GM08714 (cell line): Measurements from ENCODE around the gene PPP1R27.

Source experiments
- H3K4me3 ChIP-seq: fragments of 200-500 bp; sonication (Bioruptor generic); 2 replicates; pipeline ENCODE4 v1.5.1; 2014; ENCODE audit warnings: mild to moderate bottlenecking, low read length, inconsistent platforms
- ZNF274 ChIP-seq: IDR thresholded peaks from 2 replicates; pipeline ENCODE4 v1.6.1; 2012; ENCODE audit warnings: mild to moderate bottlenecking, low read depth, low read length

Gene PPP1R27

DNA sequence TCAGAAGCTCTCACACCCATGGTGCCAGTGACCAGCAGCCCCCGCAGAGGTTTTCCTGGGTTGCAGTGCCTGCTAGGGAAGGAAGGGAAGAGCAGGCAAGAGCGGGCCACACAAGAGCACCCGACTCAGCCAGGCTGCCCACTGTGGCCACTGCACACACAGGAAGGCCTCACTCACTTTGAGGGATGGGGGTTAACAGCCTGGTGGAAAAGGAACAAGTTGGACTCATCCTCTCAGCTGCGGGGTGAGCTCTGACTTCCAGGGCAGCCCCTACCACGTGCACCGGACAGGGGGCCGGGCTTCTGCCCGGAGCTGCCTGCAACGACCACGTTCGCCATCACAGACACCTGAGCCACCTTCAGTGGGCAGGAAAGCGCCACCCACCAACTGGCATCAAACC is 17.4 kb upstream of the PPP1R27 start:
- H3K4me3 ChIP-seq = no peak overlapping the region
- TF ChIP-seq ZNF274 = no peak

DNA sequence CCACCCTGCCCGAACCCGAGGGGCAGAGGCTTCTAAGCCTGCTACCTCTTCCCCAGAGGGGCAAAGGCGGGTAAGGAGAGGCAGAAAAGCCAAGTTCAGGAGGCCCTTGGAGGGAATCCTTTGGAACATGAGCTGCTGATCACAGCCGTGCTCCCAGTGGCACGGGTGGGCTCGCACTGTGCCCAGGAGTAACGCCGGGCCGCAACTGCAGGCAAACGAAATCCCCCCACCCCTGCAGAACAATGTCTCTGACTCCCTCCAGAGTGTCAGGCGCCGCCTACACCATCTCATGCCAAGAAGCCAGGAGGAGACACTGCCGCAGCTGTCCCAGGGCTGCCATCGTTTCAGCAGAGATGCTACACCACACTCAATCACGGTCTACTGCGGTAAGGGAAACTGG is 16.6 kb upstream of the PPP1R27 start:
- no peak for TF ChIP-seq ZNF274
- no peak overlapping the region for H3K4me3 ChIP-seq

DNA sequence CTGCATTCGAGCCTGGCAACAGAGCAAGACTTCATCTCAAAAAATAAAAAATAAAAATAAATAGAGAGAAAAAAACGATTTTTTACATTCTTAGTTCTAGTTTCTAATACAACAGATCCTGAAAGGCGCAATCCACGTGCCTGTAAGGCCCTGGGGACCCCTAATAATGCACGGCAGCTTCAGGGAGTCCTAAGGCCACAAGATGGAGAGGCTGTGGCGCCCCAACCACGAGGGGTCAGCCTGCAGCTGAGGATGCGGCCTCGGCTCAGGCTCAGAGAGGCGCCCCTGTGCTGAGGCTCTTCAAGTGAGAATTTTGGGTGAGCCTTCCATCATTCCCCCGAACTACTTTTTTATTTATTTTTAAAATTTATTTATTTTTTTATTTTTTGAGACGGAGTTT is 14.6 kb upstream of the PPP1R27 start:
- H3K4me3 ChIP-seq = no peak overlapping the region
- no peak for TF ChIP-seq ZNF274

DNA sequence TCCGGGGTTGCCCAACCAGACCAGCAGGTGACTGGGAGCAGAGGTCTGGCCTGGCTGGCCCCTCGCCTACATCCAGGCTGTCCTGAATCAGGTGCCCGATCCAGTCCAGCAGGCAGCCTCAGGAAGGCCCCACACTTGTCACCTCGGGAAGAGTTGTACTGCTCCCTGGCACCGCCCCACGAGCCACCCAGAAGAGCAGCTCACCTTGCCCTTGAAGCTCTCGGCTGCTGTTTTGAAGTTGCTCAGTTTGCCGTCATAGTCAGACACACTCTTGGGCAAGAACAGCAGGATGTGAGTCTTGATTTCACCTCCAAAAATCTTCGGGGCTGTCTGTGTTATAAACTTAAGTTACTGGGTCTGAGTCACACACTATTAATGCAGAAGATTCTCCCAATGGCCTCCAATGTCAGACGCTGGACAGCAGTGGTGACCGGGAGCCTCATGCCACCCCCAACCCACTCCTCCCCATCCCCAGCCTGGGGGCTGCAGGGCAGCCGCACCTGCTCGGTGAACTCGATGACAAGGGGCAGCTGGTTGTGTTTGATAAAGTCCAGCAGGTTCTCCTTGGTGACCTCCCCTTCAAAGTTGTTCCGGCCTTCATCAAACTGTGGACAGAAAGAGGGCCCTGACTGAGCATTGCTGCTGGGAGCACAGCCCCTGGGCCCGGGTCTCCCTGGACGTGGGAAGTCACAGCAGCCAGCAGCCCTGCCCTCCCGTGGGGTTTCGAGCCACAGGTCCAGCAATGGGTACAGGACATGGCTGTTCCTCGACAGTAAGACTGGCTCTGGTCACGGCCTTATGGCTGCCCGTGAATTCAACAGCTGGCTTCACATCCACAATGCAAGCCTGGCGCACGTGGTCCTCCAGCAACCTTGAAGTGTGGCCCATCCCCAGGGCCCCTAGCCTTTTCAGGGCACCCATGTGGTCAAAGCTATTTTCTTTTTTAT is 12.2 kb upstream of the PPP1R27 start:
- no peak for TF ChIP-seq ZNF274
- H3K4me3 ChIP-seq = no peak overlapping the region

DNA sequence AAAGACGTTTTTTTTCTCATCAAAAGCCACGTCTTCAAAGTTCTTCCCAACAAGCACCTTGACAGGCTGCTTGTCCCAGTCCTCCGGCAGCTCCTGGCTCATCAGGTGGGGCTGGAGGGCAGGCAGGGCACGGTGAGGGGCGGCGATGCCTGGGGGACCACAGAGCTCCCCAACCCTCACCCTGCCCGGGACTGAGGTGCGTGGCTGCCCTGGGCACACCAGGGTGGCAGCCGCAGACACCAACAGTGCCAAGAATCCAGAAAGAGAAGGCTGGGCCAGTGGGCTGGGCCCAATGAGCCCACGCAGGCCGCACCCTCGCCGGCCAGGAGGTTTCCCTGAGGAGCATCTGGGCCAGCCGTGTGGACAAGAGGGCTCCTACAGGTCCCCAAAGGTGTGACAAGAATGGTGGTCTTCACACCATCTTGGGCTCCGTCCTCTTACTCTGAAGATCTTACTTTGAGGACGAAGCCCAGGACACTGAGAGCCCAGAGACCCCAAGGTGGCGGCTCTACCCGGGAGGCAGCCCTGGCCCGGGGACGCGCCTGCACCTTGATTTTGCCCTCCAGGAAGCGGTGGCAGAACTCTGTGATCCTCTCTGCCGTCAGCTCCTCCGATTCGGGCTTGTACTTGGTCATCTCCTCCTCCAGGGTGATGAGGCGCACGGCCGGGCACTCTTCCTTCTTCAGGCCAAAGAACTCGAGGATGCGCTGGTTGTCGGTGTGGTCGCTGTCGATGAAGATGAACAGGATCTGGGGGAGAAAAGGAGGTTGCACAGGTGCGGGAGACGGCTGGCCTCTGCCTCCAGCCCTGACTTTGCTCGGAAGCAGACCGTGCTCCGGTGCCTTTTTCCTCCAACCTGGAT is 11.3 kb upstream of the PPP1R27 start:
- H3K4me3 ChIP-seq = no peak overlapping the region
- TF ChIP-seq ZNF274 = no peak

DNA sequence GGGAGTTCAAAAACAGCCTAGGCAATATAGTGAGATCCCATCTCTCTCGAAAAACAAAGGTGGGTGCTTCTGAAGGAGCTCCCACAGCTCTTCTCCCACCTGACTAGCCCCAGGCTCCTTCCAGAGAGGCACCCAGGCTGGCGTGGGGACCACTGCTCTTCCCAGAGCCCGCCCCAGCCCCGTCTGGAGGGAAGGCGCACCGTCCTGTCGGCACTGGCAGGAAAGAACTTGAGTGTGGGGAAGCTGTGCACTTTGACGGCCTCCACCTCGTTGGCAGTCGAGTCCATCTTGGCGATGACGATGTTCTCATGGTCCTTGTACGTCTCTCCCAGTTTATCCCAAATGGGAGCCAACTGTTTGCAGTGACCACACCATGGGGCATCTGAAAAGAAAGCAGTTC is 10.5 kb upstream of the PPP1R27 start:
- H3K4me3 ChIP-seq = no peak overlapping the region
- no peak for TF ChIP-seq ZNF274

DNA sequence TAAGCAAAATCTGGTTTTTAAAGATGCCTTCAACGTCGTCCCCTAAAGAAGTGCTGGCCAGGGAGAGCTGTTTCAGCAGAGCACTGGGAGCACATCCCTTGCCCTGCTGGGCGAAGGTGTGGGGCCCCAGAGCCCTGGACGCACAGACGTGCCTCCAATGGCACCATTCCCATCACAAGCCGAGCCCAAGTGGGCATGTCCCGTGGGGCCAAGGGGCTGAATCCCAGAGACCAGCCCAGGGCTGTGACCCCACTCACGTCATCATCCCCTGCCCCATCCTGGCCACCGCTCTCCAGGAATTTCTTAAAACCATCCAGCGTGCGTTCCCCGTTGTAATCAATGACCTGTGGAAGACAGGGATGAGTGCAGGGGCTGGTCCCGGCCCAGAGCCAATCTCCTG is 10.0 kb upstream of the PPP1R27 start:
- H3K4me3 ChIP-seq = no peak overlapping the region
- TF ChIP-seq ZNF274 = no peak

DNA sequence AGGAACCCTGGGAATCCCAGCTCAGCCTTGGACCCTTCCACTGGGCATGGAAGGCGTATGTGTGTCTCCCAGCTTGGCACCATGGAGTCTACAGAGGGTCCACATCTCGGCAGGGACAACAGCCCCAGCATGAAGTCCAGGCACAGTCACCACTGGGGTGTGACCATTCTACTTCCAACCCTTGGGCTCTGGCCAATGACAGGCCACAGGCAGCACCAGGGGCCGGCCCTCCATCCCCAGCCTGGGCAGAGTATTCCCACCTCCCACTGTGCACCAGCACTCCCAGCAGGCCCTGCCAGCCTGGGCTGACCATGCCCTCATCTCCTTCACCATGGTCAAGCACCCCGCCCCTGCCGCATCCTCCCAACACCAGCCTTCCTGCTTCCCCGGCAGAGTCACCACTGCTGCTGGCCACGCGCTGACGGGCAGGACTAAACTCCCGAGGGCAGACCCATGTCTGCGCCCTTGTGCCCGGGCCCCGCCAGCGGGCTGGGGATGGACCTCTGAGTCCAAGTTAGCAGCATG is 9.5 kb upstream of the PPP1R27 start:
- no peak overlapping the region for H3K4me3 ChIP-seq
- no peak for TF ChIP-seq ZNF274

DNA sequence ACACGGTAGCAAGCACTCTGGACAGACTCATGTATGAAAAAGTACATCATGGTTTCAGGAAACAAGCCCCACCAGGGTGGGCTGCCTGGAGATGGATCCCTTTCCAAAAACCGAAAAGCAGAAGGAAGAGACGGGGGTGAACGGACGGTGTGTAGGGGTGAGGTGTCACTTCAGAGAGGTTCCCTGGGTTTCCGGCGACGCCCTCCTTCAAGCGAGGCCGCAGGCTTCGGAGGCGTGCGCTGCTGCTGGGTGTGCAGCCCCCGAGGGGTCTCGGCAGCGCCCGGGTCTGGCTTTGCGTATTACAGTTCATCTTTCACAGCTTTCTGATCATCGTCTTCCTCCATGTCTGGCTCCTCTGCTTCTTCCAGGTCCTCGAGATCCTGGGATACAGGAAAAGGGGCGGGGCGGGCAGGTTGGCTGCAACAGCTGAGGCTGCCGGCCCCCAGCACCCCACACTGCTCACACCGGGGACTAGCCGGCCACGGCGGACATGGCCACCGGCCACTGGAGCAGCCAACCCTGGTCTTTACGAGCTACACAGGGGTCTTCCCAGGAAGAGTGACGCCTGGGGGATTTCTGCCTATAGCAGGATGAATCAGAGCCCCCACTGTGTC is 9.0 kb upstream of the PPP1R27 start:
- TF ChIP-seq ZNF274 = no peak
- H3K4me3 ChIP-seq = no peak overlapping the region

DNA sequence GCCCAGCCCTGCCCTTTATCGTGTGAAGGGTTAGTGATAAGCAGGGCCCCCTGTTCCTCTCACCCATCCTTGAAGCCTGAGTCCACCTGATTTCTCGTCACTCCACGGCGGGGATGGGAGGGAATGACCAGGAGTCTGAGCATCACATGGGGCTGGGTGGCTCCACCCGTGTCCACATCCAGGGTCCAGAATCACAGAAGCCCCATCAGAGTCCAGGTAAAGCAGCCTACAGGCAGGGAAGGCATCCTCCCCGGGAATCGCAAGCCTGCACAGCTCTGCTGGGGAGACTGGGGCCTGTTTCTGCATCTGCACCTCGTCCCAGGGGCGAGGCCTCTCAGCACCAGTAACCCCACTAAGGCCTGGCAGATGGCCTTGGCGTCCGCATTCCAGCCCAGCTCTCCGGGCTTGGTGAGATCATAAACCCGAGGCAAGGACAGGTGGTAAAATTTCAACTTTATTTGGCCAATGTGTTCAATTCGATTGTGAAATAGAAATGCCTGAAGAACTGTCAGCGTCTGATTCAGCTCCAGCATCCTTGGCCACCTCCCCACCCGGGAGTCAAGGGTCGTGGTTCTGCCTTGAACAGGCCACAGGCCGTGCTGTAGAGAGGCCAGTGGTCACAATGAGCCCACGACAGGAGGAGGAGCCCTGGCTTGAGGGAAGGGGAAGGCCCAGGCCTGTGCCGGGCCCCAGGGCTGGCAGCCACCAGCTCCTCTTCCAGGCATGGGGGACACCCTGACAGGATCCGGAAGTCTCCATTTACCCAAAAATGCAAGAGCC is 8.1 kb upstream of the PPP1R27 start:
- no peak for TF ChIP-seq ZNF274
- H3K4me3 ChIP-seq = no peak overlapping the region

DNA sequence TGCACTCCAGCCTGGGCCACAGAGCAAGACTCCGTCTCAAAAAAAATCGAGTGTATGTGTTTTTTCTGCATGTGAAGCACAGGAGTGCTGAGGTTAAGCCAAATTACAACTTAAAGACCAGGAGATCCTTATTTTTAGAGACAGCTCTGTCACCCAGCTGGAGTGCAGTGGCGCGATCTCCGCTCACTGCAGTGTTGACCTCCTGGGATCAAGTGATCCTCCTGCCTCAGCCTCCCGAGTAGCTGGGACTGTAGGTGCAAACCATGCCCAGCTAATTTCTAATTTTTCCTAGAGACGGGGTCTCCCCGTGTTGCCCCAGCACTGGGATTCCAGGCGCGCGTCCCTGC is 7.5 kb upstream of the PPP1R27 start:
- TF ChIP-seq ZNF274 = no peak
- H3K4me3 ChIP-seq = no peak overlapping the region

DNA sequence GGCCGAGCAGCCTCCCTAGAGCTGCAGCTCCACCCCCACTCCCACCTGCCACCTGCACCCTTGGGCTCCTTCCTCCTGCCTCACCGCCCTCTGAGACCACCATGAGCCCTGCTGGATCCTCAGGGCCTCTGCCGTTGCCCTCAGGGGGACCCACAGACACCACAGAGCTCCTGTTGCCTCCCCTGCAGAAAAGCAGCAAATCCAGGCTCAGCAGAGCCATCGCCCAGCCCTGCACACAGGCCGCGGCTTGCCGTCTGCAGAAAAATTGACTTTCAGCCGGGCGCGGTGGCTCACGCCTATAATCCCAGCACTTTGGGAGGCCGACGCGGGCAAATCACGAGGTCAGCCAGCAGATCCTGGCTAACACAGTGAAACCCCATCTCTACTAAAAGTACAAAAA is 7.0 kb upstream of the PPP1R27 start:
- no peak overlapping the region for H3K4me3 ChIP-seq
- no peak for TF ChIP-seq ZNF274
